Left lobe of liver (tissue), 2 donors: ENCODE data around the gene CACNA2D1. TPM values are rescaled to one million over a fixed set of nuclear protein-coding genes. Genes with fewer than 3 reads are reported as not detected.
"Not testable (repeated sequence)": the region's sequence is repeated elsewhere in the genome, so short reads cannot be mapped to it uniquely, and the experiment has no call there.

Source experiments
- ATAC-seq: fragments of 200-7000 bp; cut with Tn5 transposase; one replicate; pipeline ENCODE4 v1.9.1; 2020; ENCODE audit warnings: mild to moderate bottlenecking, moderate library complexity
- DNase-seq: peaks from one replicate; pipeline ENCODE4 v3.0.0-alpha.2; 2020; ENCODE audit warnings: low spot score
- total RNA-seq: library from RNA; stranded (reverse); gene quantifications from one replicate; pipeline ENCODE4 v1.2.1, GENCODE V29; 2021
- donor health status: DM: no; HTN: no; CAD: no; lungs with moderate emphysema.
- donor health status: DM: no; HTN: yes; CAD: no.

Gene CACNA2D1
- total RNA-seq, 1 donor from 2014 or later, result 0.91 TPM

GRCh38 chr7:82435769-82436168, 7.8 kb downstream of the CACNA2D1 start:
- DNase-seq (no peak), ATAC-seq (no peak)

DNA sequence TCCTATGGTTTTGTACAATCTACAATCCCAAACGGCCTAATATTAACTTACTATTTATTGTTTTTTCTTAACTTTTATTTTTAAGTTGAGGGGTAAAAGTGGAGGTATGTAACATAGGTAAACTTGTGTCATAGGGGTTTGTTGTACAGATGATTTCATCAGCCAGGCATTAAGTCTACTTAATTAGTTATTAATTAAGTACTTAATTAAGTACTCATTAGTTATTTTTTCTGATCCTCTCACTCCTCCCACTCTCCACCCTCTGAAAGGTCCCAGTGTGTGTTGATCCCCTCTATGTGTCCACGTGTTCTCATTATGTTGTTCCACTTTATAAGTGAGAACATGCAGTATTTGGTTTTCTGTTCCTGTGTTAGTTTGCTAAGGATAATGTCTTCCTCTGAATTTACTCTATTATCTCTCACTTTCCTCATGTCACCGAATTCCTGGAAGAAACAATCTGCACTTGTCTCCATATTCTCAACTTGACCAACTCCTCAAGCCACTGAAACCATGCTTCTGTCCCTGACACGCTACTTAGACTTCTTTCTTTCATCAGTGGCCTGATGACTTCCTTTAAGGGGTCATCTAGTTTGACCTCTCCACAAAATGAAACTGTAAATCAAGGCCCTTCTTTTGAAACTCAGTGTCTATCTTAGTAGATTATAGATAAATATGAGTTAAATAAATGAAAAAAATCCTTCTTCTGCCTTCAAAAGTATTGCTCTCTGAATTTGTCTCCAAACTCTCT, 9.1 kb downstream of the CACNA2D1 start:
- ATAC-seq (no peak), DNase-seq (no peak)

- ATAC-seq (no peak), DNase-seq (no peak)
Observed at GRCh38 chr7:82433507-82433906, 10.1 kb downstream of the CACNA2D1 start.

DNA sequence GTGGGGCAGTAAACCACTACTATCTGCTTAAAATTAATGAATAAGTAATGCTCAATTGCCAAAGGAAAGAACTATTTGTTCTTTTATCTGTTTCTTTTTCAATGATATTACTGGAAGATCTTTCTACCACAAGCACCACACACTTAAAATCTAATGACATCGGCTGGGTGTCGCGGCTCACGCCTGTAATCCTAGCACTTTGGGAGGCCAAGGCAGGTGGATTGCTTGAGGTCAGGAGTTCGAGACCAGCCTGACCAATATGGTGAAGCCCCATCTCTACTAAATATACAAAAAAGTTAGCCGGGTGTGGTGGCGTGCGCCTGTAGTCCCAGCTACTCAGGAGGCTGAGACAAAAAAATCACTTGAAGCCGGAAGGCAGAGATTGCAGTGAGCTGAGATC, 10.8 kb downstream of the CACNA2D1 start:
- ATAC-seq, DNase-seq: not testable (repeated sequence)

- ATAC-seq (no peak), DNase-seq (no peak)
Observed at GRCh38 chr7:82430500-82431465, 12.8 kb downstream of the CACNA2D1 start.

- DNase-seq (no peak), ATAC-seq (no peak)
Observed at GRCh38 chr7:82429408-82429807, 14.2 kb downstream of the CACNA2D1 start.

GRCh38 chr7:82428186-82428961, 15.2 kb downstream of the CACNA2D1 start:
- no peak for ATAC-seq
- DNase-seq, result no peak

DNA sequence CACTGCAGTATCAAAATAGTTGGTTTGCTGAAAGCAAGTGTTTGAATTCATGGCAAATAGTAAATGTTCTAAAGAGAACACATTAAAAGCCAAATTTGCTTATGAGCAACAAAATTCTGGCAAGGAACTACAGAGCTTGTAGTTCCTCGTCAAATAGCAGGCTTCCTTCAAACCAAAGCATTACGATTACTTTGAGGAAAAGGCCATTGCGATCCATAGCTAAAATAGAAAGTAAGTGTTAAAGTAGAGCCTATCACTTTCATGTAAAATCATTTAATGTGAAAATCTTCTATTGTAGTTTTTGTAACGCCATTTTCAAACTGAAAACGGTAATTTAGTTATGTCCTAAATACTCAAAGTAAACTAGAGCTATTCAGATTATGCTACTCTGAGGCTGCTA, 20.1 kb downstream of the CACNA2D1 start:
- ATAC-seq (no peak), DNase-seq (no peak)

DNA sequence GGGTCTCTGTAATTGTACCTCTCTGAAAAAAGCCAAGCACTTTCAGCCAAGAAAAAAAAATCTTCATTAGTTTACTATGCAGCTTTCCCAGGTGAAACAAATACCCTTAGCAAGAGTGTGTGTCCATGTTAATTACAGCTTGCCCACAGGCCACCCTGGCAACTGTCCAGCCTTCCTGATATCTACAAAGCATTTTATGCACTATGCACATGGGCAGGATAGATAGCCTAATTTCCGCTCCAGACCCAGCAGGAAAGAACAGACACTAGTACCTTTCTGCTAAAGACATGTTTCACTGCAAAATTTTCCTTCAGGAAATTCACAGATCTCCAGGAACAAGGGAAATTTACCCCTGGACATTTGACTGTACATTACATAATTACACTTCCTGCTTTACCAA, 24.4 kb downstream of the CACNA2D1 start:
- DNase-seq, result no peak
- ATAC-seq, result no peak

- ATAC-seq (no peak), DNase-seq (no peak)
Observed at GRCh38 chr7:82417898-82418297, 25.7 kb downstream of the CACNA2D1 start.

DNA sequence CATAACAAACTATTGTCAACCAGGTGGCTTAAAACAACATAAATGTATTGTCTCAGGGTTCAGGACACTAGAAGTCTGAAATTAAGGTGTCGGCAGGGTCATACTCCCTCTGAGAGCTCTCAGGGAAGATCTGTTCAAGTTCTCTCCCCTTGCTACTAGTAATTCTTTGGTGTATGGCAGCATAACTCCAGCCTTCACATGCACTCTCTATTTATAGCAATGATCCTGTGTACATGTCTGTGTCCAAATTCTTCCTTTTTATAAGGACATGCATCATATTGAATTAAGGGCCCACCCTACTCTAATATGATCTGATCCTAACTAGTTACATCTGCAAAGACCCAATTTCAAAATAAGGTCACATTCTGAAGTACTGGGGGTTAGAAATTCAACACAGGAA, 27.2 kb downstream of the CACNA2D1 start:
- DNase-seq (no peak), ATAC-seq (no peak)

- DNase-seq (no peak), ATAC-seq (no peak)
Observed at GRCh38 chr7:82414389-82414788, 29.2 kb downstream of the CACNA2D1 start.

GRCh38 chr7:82413237-82413636, 30.3 kb downstream of the CACNA2D1 start:
- ATAC-seq (no peak), DNase-seq (no peak)

GRCh38 chr7:82411732-82412131, 31.8 kb downstream of the CACNA2D1 start:
- ATAC-seq (no peak), DNase-seq (no peak)

- DNase-seq (no peak), ATAC-seq (no peak)
Observed at GRCh38 chr7:82410461-82410860, 33.1 kb downstream of the CACNA2D1 start.

- ATAC-seq, result no peak
- no peak for DNase-seq
Observed at GRCh38 chr7:82406937-82407336, 36.6 kb downstream of the CACNA2D1 start.

DNA sequence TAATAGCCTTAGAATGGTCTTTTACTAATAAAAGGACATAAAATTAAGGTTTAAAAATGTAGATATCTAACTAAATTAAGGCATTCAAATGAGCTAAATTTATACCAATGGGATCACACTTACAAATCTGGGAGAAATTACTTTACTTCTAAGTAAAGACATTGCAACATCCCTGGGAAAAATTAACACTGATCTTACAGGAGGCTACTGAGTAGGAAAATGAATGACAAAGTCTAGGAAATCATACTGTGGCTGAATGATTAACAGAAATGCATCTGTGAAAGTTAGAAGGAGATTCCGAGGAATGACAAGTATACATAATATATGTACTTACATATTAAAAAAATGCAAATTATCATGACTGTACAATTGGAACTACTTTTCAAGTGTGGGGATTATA, 38.3 kb downstream of the CACNA2D1 start:
- DNase-seq, result no peak
- no peak for ATAC-seq

DNA sequence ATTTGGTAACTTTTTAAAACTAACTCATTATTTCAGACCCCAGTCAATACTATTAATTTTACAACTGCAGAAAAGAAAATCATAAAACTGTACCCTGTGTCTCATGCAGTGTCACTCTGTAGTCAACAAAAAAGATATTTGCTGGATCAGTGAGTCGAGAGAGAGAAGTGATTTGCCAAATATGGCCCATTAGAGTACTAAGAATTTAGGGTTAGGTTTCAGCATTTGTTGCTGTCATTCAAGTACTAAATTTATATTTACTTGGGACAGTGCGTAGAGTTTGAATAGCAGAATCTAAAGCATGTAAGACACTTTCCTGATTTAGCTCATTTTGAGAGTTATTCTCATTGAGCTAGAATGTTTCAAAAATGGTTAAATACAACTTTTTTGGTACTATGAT, 38.9 kb downstream of the CACNA2D1 start:
- DNase-seq, result no peak
- ATAC-seq, result no peak

DNA sequence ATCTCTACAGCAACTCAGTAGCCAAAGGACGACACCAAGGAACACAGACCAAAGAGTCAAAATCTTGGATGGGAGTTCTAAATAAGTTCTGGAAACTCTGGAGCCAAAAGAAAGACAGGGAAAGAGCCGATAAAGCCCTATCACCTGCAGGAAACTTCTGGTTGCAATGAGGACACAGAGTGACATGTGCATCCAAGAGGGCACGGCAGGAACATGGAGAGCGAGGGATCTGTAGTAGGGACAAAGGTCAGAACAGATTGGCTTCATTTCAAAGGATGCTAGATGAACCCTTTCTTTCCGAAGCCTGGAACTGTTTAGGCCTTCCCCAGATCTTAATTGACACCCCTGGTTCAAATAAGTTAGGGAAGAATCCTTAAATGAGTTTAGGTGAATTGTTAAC, 39.5 kb downstream of the CACNA2D1 start:
- ATAC-seq (no peak), DNase-seq (no peak)

DNA sequence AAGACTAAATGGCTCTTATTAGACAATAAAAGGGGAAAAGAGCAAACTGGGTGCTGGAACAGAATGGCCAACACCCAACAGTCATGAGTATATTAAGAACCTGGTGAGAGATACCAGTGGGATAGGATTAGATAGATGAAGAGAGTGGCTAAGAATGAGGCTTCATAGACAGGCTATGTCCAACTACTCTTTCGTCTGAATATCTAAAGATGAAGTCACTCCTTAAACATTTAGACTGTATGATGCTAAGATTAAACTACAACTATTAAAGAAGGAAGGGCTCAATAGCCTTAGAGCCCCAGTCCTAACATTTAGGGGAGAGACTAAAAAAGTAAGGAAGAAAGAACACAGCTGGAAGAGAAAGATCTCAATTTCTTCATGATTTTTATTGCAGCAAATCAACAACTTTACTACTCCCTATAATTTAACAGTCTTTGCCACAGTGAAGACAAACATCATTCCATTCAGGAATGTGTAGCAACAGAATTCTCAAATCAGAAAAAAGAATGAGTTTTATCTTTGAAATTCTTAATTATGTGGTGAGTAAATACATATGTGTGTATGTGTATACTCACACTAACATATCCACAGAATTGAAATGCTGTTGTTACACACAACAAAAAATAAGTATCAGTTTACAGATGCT, 45.6 kb downstream of the CACNA2D1 start:
- DNase-seq, result no peak
- no peak for ATAC-seq

DNA sequence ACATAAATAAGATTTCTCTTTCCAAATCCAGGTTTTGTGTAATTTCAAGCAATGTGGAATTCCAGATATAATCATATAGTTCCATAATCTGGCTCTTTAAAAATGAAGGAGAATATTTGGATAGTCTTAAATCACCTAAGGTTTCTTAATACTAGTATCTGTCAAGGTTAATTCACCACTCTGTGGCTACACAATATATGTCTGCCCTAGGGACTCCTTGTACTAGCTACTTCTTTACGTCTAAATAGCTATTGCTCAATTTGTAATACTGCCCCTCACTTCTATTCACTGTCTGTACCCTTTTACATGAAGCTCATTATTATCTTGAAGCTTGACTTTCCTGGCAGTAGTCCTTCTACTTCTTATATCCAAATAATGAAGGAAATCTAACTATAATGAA, 47.2 kb downstream of the CACNA2D1 start:
- DNase-seq, result no peak
- ATAC-seq, result no peak
